ENCODE measurements around the gene LRP2BP. TPM values are rescaled to one million over a fixed set of nuclear protein-coding genes. Genes with fewer than 3 reads are reported as not detected.
A peak's percentile ranks its signal among the peaks of the same experiment; 100 is the strongest.

LRP2BP gene
- total RNA-seq, 1 donor from 2014 or later = 1.5 TPM

- ATAC-seq (no peak), DNase-seq (no peak)
- Histone ChIP-seq H3K36me3 (no peaks in the 10 kb centered on the region), H3K27me3 (ENCODE audit: low read depth) (no peaks in the 10 kb centered on the region), H3K4me3 (no peak overlapping the region), H3K4me1 (peaks cover 6% of the 10 kb centered on the region), H3K9me3 (peaks cover 5% of the 10 kb centered on the region), H3K27ac (peak overlapping the region; percentile 38)
- no peak for TF ChIP-seq CTCF (IDR thresholded peaks at IDR 0.05)
- intact Hi-C loops (cut with DNase I) = no loop called here
Measured at GRCh38 chr4:185384930-185385331, 10.8 kb downstream of the LRP2BP start.

GRCh38 chr4:185384061-185384460 lies 11.7 kb downstream of the LRP2BP start:
- no peaks in the 10 kb centered on the region for H3K36me3 ChIP-seq
- H3K9me3 ChIP-seq = peaks cover 5% of the 10 kb centered on the region
- DNase-seq (no peak), ATAC-seq (no peak)
- no peak overlapping the region for H3K4me3 ChIP-seq
- TF ChIP-seq CTCF (IDR thresholded peaks at IDR 0.05) = no peak
- H3K4me1 ChIP-seq = peaks cover 6% of the 10 kb centered on the region
- intact Hi-C loops (cut with DNase I) = no loop called here
- H3K27me3 ChIP-seq (ENCODE audit: low read depth) = no peaks in the 10 kb centered on the region
- H3K27ac ChIP-seq = peak overlapping the region; percentile 38

- H3K9me3 ChIP-seq = peaks cover 5% of the 10 kb centered on the region
- DNase-seq (no peak), ATAC-seq (peak; percentile 57 to 80)
- intact Hi-C loops (cut with DNase I) = no loop called here
- no peak overlapping the region for H3K4me3 ChIP-seq
- H3K36me3 ChIP-seq = no peaks in the 10 kb centered on the region
- peaks cover 6% of the 10 kb centered on the region for H3K4me1 ChIP-seq
- peak overlapping the region; percentile 38 for H3K27ac ChIP-seq
- H3K27me3 ChIP-seq (ENCODE audit: low read depth) = no peaks in the 10 kb centered on the region
- no peak for TF ChIP-seq CTCF (IDR thresholded peaks at IDR 0.05)
Measured at GRCh38 chr4:185383451-185383850, 12.3 kb downstream of the LRP2BP start.

GRCh38 chr4:185382754-185383153 lies 13.0 kb downstream of the LRP2BP start:
- Histone ChIP-seq H3K9me3 (peaks cover 5% of the 10 kb centered on the region), H3K4me3 (no peak overlapping the region), H3K36me3 (no peaks in the 10 kb centered on the region), H3K4me1 (peaks cover 6% of the 10 kb centered on the region), H3K27me3 (ENCODE audit: low read depth) (no peaks in the 10 kb centered on the region), H3K27ac (no peak overlapping the region)
- ATAC-seq (no peak), DNase-seq (no peak)
- intact Hi-C loops (cut with DNase I) = no loop called here
- TF ChIP-seq CTCF (IDR thresholded peaks at IDR 0.05) = no peak

- Histone ChIP-seq H3K4me1 (peaks cover 6% of the 10 kb centered on the region), H3K4me3 (no peak overlapping the region), H3K9me3 (peaks cover 5% of the 10 kb centered on the region), H3K27ac (no peak overlapping the region), H3K36me3 (no peaks in the 10 kb centered on the region), H3K27me3 (ENCODE audit: low read depth) (no peaks in the 10 kb centered on the region)
- DNase-seq = no peak
- intact Hi-C loops (cut with DNase I) = no loop called here
- no peak for TF ChIP-seq CTCF (IDR thresholded peaks at IDR 0.05)
- ATAC-seq = no peak
Measured at GRCh38 chr4:185381288-185382196, 14.2 kb downstream of the LRP2BP start.
